Activated naive CD8-positive, alpha-beta T cell treated with anti-CD3 and anti-CD28 coated beads, Interleukin-2, amount 50 U/mL, for 24 hours (primary cell): ENCODE measurements around the gene RNF157.
A peak's percentile ranks its signal among the peaks of the same experiment; 100 is the strongest.
"Not testable (repeated sequence)": the region's sequence is repeated elsewhere in the genome, so short reads cannot be mapped to it uniquely, and the experiment has no call there.

Experiments used
- ATAC-seq: fragments of 150-1000 bp; cut with Tn5 transposase; one replicate; pipeline ENCODE4 v1.10.0; 2021
- DNase-seq: peaks from one replicate; pipeline ENCODE4 v3.0.0; 2021
- H3K27ac Mint-ChIP-seq: one replicate; pipeline ENCODE4 v1.8.0; 2021; ENCODE audit warnings: mild to moderate bottlenecking, mixed read lengths
- H3K27me3 Mint-ChIP-seq: one replicate; pipeline ENCODE4 v1.8.0; 2021; ENCODE audit warnings: mixed read lengths
- H3K36me3 Mint-ChIP-seq: one replicate; pipeline ENCODE4 v1.8.0; 2021; ENCODE audit warnings: low read depth, mixed read lengths
- H3K4me1 Mint-ChIP-seq: one replicate; pipeline ENCODE4 v1.8.0; 2021; ENCODE audit warnings: mixed read lengths
- H3K4me3 Mint-ChIP-seq: one replicate; pipeline ENCODE4 v1.8.0; 2021; ENCODE audit warnings: mild to moderate bottlenecking, moderate library complexity, mixed read lengths
- H3K9me3 Mint-ChIP-seq: one replicate; pipeline ENCODE4 v1.8.0; 2021; ENCODE audit warnings: mixed read lengths

Gene RNF157

DNA sequence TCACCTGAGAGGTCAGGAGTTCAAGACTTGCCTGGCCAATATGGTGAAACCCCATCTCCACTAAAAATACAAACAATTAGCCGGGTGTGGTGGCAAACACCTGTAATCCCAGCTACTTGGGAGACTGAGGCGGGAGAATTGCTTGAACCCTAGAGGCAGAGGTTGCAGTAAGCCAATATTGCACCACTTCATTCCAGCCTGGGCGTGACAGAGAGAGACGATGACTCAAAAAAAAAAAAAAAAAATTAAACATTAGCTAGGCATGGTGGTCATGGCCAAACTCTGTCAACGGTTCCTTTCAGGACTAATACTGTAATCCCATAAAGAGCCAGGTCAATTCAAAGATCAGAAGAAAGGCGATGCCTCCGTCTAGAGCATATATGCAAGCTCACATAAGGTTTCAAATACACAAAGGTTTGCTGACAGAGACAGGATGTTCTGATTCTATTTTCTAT is 2.4 kb downstream of the RNF157 start:
- ATAC-seq (no peak), DNase-seq (no peak)
- no peaks in the 10 kb centered on the region for H3K27me3 Mint-ChIP-seq
- no peaks in the 10 kb centered on the region for H3K9me3 Mint-ChIP-seq
- peaks cover 59% of the 10 kb centered on the region for H3K4me1 Mint-ChIP-seq
- H3K27ac Mint-ChIP-seq, result no peak overlapping the region
- peak overlapping the region; percentile 43 for H3K4me3 Mint-ChIP-seq
- H3K36me3 Mint-ChIP-seq, result peaks cover 3% of the 10 kb centered on the region

DNA sequence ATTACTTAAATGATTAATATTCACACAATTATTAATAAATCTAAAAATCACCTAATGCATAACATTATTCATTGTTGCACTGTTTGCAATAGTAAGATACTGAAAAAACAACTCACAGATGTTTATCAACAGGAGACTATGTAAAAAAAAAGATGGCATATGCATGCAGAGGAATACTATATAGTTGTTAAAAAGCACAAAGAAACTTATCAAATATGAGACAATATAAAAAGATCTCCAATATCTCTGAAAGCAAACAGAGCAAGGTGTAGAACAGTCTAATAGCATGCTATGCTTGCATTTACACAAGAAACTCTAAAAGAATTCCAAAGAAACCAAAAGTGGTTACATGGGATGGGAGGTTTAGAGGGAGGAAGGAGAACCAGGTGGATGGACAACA is 3.7 kb downstream of the RNF157 start:
- no peak for DNase-seq
- peaks cover 60% of the 10 kb centered on the region for H3K4me1 Mint-ChIP-seq
- no peak overlapping the region for H3K27ac Mint-ChIP-seq
- no peak overlapping the region for H3K4me3 Mint-ChIP-seq
- no peaks in the 10 kb centered on the region for H3K9me3 Mint-ChIP-seq
- peaks cover 3% of the 10 kb centered on the region for H3K36me3 Mint-ChIP-seq
- no peaks in the 10 kb centered on the region for H3K27me3 Mint-ChIP-seq
- no peak for ATAC-seq

DNA sequence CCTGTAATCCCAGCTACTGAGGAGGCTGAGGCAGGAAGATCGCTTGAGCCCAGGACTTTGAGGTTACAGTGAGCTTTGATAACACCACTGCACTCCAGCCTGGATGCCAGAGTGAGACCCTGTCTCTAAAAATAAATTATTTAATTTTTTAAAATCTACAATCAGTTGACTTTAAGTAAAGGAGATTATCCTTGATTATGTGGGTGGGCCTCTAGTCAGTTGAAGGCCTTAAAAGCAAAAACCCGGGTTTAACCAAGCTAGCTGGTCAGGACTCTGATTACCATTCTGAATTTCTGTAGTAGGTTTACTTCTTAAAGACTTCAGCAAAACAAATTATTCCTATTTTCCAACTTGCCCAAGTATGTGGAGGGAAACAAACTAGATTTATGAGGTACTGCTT is 4.4 kb downstream of the RNF157 start:
- Mint-ChIP-seq H3K4me3 (no peak overlapping the region), H3K27ac (no peak overlapping the region), H3K9me3 (no peaks in the 10 kb centered on the region), H3K27me3 (no peaks in the 10 kb centered on the region), H3K36me3 (peaks cover 3% of the 10 kb centered on the region), H3K4me1 (peaks cover 55% of the 10 kb centered on the region)
- no peak for DNase-seq
- ATAC-seq, result no peak

DNA sequence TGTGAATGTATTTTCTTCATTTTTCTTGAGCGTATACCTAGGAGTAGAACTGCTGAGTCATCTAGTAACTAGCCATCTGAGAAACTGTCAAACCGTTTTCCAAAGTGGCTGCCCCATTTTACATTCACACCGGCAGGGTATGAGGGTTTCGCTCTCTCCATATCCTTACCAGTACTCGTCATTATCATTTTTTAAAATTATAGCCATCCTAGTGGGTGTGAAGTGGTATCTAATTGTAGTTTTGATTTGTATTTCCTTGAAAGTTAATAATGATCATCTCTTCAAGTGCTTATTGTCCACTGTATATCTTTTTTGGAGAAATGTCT is 6.0 kb downstream of the RNF157 start:
- H3K4me3 Mint-ChIP-seq, result no peak overlapping the region
- H3K9me3 Mint-ChIP-seq, result no peaks in the 10 kb centered on the region
- no peaks in the 10 kb centered on the region for H3K27me3 Mint-ChIP-seq
- ATAC-seq (no peak), DNase-seq (no peak)
- H3K4me1 Mint-ChIP-seq, result peaks cover 59% of the 10 kb centered on the region
- peaks cover 3% of the 10 kb centered on the region for H3K36me3 Mint-ChIP-seq
- H3K27ac Mint-ChIP-seq, result peak overlapping the region; percentile 50

DNA sequence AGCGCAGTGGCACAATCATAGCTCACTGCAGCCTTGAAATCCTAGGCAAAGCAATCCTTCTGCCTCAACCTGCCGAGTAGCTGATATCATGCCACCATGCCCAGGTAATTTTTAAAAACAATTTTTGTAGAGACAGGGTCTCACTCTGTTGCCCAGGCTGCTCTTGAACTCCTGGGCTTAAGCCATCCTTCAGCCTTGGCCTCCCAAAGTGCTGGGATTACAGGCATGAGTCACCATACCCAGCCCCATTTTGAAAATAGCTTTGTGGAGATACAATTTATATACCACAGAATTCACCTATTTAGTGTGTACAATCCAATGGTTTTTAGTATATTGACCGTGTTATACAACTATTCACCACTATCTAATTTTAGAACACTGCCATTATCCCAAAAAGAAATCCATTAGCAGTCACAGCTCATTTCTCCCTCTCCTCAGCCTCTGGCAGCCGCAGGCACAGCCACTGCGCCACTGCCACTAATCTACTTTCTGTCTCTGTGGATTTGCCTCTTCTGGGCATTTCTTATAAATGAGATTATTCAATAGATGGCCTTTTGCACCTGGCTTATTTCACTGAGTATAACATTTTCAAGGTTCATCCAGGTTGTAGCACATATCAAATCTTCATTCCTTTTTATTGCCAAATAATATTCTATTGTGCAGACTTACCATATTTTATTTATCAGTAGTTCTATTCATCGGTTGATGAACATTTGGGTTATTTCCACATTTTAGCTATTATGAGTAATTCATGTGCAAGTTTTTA is 6.5 kb downstream of the RNF157 start:
- no peaks in the 10 kb centered on the region for H3K27me3 Mint-ChIP-seq
- DNase-seq, result no peak
- peaks cover 59% of the 10 kb centered on the region for H3K4me1 Mint-ChIP-seq
- H3K36me3 Mint-ChIP-seq, result peaks cover 6% of the 10 kb centered on the region
- ATAC-seq, result no peak
- no peak overlapping the region for H3K27ac Mint-ChIP-seq
- peaks cover 3% of the 10 kb centered on the region for H3K9me3 Mint-ChIP-seq
- no peak overlapping the region for H3K4me3 Mint-ChIP-seq

DNA sequence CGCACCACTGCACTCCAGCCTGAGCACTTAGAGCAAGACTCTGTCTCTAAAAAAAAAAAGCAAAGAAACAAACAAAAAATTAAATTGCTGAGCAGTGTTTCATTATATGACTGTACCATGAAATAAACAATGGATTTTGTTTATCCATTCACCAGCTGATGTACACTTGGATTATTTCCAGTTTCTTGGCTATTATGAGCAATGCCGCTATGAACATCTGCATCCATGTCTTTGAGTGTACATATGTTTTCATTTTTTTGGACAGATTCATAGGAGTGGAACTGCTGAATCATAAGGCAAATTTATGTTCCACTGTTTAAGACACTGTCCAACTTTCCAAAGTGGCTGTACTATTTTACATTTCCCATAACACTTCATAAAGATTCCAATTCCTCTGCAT is 8.0 kb downstream of the RNF157 start:
- H3K4me3 Mint-ChIP-seq, result no peak overlapping the region
- peaks cover 9% of the 10 kb centered on the region for H3K36me3 Mint-ChIP-seq
- peaks cover 3% of the 10 kb centered on the region for H3K9me3 Mint-ChIP-seq
- H3K27ac Mint-ChIP-seq, result peak overlapping the region; percentile 51
- ATAC-seq, result no peak
- H3K4me1 Mint-ChIP-seq, result peaks cover 55% of the 10 kb centered on the region
- H3K27me3 Mint-ChIP-seq, result no peaks in the 10 kb centered on the region
- no peak for DNase-seq

DNA sequence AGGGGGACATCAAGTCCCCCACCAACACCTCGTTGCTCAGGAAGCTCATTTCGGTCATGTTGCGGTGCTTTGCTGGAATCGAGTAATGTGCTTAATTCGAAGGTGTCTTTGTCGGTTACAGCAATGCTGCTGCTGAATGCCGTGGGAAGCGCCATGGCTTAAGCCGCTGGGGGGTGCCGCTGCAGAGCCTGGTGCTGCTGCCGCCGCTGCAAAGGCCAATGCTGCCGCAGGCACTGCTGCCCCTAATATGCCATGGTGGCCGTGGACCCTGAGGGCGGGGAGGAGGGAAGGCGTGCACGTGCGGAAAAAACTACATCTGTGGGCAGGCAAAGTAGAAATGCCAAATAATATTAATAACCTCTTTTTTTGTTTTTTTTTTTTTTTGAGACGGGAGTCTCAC is 13.5 kb downstream of the RNF157 start:
- H3K27me3 Mint-ChIP-seq, DNase-seq, H3K36me3 Mint-ChIP-seq, H3K9me3 Mint-ChIP-seq, ATAC-seq, H3K4me3 Mint-ChIP-seq, H3K27ac Mint-ChIP-seq: not testable (repeated sequence)
- peaks cover 21% of the 10 kb centered on the region for H3K4me1 Mint-ChIP-seq

DNA sequence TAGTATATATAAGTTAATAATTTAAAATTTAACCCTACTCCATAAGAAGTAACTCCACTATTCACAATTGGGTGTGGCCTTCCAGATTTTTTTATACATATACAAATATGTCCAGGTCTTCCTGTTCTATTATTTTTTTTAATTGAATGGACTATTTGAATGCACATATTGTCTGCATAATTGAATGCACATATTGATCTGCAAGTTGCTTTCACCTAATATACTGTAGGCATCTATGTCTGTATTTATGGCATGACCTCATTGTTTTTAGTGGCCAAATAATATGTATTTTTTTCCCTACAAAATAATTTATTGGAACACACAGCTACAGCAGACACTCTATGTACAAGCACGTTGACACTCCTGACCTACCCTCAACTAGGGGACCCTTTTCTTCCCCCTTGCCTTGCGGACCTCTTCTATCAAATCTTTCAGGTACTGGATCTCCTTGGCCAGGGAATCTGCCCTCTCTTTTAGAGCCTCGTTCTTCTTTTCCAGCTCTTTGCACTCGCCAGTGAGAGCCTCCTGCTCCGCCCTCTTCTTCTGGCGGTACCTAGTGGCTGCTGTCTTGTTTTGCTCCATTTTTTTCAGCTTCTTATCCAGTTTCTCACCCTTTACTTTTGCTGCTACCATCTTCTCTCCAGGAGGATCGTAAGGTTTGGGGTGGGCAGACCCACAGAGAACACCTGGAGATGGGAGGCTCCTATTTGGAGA is 14.8 kb downstream of the RNF157 start:
- H3K4me3 Mint-ChIP-seq, ATAC-seq, H3K27me3 Mint-ChIP-seq, DNase-seq, H3K36me3 Mint-ChIP-seq, H3K27ac Mint-ChIP-seq, H3K9me3 Mint-ChIP-seq: not testable (repeated sequence)
- H3K4me1 Mint-ChIP-seq, result peaks cover 21% of the 10 kb centered on the region

DNA sequence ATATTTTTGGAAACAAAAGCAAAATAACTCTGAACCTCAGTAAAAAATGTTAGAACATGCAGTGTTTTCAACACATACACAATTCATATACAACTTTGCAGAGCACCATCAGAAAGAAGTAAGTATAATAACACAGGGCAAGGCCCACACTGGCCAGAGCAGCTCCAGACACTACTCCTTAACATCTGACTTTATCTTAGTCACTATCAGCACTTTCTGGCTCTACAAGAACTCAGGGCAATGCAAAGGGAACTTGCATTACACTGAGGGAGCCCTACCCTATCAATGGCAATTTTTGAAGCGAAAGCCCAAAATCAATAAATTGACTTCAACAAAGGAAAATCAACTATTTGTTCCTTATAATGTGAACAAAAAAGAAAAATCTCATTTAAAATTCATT is 16.5 kb downstream of the RNF157 start:
- ATAC-seq (no peak), DNase-seq (no peak)
- Mint-ChIP-seq H3K4me3 (no peak overlapping the region), H3K36me3 (peaks cover 7% of the 10 kb centered on the region), H3K4me1 (peaks cover 17% of the 10 kb centered on the region), H3K27me3 (no peaks in the 10 kb centered on the region), H3K9me3 (peaks cover under 1% of the 10 kb centered on the region), H3K27ac (no peak overlapping the region)

DNA sequence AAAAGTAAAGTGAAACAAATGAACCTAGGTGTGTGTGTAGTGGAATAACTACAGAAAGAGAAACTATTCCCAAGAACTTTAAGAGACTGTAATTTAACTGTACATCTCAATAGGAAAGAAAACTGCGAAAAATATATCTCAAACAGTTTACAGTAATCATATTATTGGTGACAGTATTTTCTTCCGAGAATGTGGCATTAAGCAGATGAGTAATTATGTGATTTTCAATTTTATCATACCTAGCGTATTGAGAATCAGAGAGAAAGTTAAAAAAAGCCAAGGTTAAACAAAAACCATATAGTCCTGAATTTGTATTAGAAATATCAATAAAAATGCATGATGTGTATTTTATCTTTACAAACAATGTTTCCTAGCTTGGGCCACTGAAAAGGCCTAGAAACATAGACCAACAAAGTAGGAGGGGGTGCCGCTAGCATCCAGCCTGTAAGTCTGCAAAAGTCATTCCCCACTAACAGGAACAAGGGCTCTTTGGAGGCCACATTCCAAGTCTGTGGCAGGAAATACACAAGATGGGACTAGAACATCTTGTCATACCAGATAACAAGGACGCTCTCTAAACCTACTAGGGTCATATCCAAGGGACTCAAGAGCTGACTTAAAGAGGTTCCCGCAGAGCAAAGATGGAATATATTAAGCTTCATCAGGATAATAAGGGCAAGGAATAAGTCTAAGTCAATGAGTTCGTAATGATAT is 20.5 kb downstream of the RNF157 start:
- H3K4me3 Mint-ChIP-seq, result peak overlapping the region; percentile 33
- H3K4me1 Mint-ChIP-seq, result peaks cover 28% of the 10 kb centered on the region
- H3K27ac Mint-ChIP-seq, result no peak overlapping the region
- no peaks in the 10 kb centered on the region for H3K27me3 Mint-ChIP-seq
- no peaks in the 10 kb centered on the region for H3K9me3 Mint-ChIP-seq
- ATAC-seq (no peak), DNase-seq (no peak)
- H3K36me3 Mint-ChIP-seq, result peaks cover 6% of the 10 kb centered on the region

DNA sequence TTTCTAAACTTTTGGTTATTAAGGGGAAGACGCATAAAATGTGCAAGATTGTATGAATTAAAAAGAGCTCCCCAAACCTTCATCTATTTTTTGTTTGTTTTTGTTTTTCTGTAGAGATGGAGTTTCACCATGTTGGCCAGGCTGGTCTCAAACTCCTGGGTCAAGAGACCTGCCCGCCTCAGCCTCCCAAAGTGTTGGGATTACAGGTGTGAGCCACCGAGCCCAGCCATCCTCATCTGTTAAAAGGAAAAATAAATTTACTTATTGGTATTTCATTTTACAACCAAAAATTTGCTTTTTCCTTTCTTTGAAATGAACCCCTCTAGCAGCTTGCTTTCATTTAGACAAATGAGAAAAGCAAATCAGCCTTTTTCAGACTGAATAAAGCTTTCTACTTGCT is 23.2 kb downstream of the RNF157 start:
- Mint-ChIP-seq H3K27ac (no peak overlapping the region), H3K4me1 (peaks cover 46% of the 10 kb centered on the region), H3K27me3 (no peaks in the 10 kb centered on the region), H3K4me3 (no peak overlapping the region), H3K9me3 (no peaks in the 10 kb centered on the region), H3K36me3 (peaks cover 4% of the 10 kb centered on the region)
- ATAC-seq (no peak), DNase-seq (no peak)

DNA sequence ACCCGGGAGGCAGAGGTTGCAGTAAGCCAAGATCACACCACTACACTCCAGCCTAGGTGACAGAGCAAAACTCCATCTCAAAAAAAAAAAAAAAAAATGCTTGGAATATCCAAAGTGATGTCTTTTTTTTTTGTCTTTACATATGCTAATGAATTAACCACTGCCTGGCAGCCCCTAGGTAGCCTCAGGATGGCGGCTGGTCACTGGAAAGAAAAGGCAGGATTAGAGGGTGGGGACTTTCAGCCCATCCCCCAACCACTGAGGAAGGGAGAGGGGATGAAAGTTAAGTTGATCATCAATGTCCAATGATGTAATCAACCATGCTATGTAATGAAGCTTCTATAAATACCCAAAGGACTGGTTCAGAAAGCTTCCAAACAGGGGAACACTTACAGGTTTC is 26.8 kb downstream of the RNF157 start:
- ATAC-seq (no peak), DNase-seq (no peak)
- Mint-ChIP-seq H3K27ac (no peak overlapping the region), H3K9me3 (no peaks in the 10 kb centered on the region), H3K27me3 (no peaks in the 10 kb centered on the region), H3K4me3 (no peak overlapping the region), H3K4me1 (peaks cover 48% of the 10 kb centered on the region), H3K36me3 (peaks cover 14% of the 10 kb centered on the region)

DNA sequence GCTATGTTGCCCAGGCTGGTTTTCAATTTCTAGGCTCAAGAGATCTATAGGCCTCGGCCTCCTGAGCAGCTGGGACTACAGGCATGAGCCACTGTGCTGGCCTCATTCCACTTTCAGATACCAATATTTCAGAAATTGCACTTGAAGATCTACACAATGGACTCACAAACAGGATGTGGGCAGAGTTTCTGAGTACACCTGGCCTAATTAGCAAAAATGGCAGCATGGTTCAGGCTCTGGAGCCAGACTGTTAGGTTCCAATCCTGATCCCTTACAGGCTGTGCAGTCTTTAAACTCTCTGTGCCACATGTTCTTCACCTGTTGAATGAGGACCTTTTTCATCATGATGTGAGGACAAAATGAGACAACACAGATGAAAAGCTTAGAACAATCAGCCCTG is 32.2 kb downstream of the RNF157 start:
- H3K9me3 Mint-ChIP-seq, result no peaks in the 10 kb centered on the region
- H3K27me3 Mint-ChIP-seq, result no peaks in the 10 kb centered on the region
- no peak for ATAC-seq
- H3K4me1 Mint-ChIP-seq, result peaks cover 37% of the 10 kb centered on the region
- H3K27ac Mint-ChIP-seq, result no peak overlapping the region
- DNase-seq, result no peak
- H3K4me3 Mint-ChIP-seq, result no peak overlapping the region
- peaks cover 22% of the 10 kb centered on the region for H3K36me3 Mint-ChIP-seq

DNA sequence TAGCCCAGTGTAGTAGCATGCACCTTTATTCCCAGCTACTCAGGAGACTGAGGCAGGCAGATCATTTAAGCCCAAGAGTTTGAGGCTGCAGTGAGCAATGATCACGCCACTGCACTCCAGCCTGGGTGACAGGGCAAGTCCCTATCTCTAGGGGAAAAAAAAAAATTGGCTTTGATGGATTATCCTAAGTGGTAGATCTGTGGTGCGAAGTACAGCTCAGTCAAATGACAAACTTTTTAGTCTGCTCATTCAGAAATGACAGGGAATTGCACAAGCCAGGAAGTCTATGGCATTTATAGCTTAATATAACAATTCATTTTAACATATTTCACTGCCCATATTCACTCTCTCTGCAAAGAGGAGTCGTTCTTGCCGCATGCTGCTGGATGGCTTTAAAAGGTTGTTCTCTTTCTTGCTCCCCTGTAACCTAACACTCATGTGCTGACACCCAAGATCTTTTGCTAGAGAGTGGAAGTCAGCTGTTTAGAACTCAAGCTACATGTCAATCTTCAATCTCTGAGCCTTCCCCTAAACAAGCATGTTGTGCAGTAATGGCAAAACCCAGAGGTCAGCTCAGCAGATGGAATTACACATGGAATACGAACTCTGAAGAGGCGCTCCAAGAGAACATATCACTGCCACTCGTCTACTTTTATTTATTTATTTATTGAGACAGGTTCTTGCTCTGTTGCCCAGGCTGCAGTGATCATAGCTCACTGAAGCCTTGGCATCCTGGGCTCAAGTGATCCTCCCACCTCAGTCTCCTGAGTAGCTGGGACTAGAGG is 32.8 kb downstream of the RNF157 start:
- H3K36me3 Mint-ChIP-seq, result peaks cover 22% of the 10 kb centered on the region
- H3K4me1 Mint-ChIP-seq, result peaks cover 31% of the 10 kb centered on the region
- H3K4me3 Mint-ChIP-seq, result no peak overlapping the region
- no peaks in the 10 kb centered on the region for H3K9me3 Mint-ChIP-seq
- H3K27me3 Mint-ChIP-seq, result no peaks in the 10 kb centered on the region
- ATAC-seq, result no peak
- DNase-seq, result no peak
- no peak overlapping the region for H3K27ac Mint-ChIP-seq
